GM21529 (cell line): Measurements from ENCODE around the gene CHST11.
A peak's percentile ranks its signal among the peaks of the same experiment; 100 is the strongest.

Experiments used
- ATAC-seq: cut with Tn5 transposase; IDR thresholded peaks from one replicate; pipeline ENCODE4 v1.9.1; 2021; ENCODE audit not compliant: unreplicated experiment

Gene CHST11

DNA sequence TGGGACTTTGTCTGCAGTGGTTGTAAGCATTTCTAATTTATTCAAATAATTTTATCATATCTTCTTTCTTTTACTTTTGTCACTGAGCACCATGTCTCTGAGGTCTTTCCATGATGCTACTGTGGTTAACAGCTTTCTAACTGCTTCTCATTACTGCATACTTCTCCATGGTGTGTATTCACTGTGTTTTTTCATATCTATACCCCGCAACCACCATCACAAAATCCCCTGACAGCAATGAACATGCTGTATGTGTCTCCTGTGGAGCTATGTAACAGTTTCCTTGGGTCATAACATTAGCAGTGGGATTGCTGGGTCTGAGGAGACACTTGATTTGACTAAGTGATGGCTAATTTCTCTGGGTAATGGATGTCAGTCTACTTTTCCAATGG lies 29.2 kb upstream of the CHST11 start:
- no peak for ATAC-seq

DNA sequence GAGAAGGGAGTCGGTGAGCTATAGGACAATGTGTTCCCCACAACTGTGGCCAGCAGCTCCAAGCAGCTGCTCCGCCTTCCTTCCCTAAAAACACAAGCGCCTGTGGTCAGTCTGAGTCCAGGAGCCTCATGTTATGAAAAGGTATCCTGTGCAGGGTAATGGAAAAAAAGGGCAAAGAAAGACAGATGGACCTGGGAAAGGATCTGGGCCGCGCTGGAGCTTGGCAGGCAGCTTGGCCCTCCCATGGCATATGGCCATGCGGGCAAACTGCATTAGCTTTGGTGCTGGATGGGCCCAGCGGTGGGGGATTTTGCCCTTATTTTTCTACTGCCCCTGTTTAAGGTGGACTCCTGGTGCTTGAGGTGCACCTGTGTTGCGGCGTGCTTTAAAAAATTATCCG lies 23.7 kb upstream of the CHST11 start:
- ATAC-seq = no peak

DNA sequence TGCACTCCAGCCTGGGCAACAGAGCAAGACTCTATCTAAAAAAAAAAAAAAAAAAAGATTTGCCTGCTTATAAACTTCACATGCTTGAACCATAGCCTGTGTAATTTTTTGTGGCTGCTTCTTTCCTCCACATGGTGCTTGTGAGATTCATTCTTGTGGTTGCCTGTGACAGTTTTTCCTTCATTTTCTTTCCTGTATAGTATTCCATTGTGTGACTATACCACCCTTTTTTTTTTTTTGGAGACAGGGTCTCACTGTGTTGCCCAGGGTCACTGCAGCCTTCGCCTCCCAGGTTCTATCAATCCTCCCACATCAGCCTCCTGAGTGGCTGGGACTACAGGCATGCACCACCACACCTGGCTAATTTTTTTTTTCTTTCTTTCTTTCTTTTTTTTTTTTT lies 22.6 kb upstream of the CHST11 start:
- no peak for ATAC-seq

DNA sequence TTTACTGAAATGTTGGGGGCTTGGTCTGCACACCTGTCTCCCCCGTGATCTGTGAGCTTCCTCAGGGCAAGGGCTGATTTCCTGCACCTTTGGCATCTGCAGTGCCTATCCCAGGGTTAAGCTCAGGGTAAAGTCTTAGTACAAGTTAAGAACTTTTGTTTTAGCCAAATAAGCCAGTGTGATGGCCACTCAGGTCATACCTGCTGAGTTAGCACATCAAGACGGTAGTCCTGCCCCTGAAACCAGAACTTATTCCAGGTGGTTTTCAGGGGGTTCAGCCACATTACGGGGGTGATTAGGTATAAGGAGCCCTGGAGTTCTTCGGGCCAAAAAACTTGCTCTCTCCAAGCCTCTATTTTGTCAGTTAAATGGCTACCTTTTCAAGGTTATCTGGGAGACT lies 21.6 kb upstream of the CHST11 start:
- ATAC-seq = no peak

DNA sequence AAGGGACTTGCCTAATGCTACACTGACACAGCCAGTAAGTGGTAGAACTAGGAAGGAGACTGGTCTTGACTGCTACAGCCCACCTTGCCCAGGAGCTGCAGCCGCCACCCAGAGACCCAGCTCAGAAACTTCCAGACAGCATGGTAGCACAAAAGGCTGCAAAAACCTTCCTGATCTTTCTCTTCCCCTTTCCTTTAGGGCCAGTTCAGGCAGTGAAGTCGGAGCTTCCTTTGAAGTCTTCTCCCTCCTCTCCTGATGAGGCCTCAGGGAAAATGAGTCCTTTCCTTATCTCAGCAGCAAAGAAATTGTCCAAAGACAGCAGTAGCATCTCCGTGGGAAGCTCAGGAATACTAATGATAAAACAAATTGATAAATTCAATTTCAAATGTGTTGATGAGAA lies 21.0 kb upstream of the CHST11 start:
- ATAC-seq = no peak

DNA sequence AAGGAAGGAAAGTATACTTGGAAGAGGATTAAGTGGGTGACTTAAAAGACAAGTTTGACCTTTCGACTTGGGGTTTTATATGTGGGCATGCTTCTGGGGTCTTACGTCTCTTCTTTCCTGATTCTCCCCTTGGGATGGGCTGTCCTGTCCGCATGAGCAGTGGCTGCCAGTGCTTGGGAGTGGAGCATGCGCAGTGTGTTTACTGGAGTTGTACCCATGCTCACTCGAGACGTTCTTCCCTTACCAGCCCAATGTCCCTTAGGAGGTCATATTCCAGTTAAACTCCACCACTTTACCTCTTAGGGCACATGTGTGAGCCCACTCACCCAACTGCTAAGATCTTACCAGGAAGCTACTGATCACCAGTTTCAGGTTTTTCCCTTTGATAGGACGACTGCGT lies 20.0 kb upstream of the CHST11 start:
- ATAC-seq = no peak

DNA sequence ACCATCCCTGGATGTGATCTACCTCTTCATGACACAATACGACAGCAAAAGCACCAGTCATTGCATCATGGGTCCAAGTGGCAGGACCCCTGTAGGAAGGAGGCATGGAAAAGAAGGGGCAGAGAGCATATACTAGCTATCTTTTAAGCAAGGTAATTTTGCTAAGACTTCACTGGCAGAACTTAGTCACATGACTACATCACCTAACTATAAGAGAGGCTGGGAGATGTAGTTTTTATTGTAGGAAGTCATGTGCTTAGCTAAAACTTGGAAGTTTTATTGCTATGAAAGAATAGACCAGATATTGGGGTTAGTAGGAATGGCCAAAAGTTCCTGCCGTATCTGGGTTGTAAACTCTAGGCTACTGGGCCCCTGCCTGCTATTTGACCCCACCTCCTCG lies 18.6 kb upstream of the CHST11 start:
- no peak for ATAC-seq

DNA sequence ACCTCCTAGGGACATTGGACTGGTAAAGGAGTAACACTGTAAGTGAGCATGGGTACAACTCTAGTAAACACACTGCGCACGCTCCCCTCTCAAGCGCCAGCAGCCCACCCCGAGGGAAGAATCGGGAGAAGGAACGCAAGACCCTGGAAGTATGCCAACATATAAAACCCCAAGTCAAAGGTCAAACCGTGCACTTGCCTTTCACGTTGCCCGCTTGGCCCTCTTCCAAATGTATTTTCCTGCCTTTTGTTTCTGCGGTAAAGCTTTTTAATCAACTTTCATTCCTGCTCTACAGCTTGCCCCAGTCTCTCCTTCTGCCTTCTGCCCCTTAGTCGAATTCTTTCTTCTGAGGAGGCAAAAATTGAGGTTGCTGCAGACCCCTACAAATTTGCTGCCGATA lies 17.6 kb upstream of the CHST11 start:
- ATAC-seq = no peak

DNA sequence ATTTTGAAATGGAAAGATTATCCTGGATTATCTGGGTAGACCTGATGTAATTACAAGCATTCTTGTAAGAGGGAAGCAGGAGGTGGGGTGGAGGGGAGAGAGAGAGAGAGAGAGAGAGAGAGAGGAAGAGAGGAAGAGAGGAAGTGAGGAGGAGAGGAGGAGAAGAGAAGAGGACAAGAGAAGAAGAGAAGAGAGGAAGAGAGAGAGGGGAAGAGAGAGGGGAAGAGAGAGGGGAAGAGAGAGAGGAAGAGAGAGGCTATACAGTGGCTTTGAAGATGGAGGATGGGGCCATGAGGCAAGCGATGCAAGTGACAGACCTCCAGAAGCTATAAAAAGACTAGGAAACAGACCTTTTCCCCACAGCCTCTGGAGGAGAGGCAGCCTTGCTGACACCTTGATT lies 13.7 kb upstream of the CHST11 start:
- ATAC-seq = no peak

DNA sequence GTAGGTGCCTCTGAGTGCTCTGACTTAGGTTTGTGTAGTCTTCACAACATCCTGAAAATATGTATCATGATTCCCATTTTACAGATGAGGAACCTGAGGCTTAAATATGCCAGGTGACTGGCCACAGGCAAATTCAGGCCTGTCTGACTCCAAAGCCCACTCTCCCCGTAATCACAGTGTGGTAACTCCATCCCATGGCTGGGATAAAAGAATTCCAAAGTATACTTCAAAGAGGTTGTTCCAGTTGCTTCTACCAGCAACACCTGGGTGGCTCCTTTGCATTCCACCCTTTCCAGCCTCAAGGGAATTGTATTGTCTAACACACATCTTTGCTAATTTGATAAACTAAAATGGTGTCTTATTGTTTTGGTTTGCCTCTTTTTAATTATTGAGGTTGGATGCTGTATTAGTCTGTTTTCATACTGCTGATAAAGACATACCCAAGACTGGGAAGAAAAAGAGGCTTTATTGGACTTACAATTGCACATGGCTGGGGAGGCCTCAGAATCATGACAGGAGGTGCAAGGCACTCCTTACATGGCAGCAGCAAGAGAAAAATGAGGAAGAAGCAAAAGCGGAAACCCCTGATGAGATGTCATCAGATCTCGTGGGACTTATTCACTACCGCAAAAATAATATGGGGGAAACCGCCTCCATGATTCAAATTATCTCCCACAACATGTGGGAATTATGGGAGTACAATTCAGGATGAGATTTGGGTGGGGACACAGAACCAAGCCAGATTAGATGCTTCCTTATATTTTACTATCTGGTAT lies 9.9 kb upstream of the CHST11 start:
- no peak for ATAC-seq

DNA sequence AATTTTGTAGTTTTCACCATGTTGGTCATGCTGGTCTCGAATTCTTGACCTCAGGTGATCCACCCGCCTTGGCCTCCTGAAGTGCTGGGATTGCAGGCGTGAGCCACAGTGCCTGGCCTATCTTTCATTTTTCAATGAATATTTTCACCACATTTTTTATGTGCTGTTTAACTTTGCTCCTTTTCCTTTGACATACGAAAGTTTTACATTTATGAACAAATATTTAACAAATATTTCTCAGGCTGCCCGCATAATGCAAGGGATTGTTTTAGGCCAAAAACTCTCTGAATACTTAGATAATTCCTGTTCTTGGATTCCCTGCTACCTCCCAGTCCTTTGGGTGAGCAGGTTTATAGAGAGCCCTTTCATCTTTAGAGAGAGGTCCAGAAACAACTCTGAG lies 8.7 kb upstream of the CHST11 start:
- ATAC-seq = no peak

DNA sequence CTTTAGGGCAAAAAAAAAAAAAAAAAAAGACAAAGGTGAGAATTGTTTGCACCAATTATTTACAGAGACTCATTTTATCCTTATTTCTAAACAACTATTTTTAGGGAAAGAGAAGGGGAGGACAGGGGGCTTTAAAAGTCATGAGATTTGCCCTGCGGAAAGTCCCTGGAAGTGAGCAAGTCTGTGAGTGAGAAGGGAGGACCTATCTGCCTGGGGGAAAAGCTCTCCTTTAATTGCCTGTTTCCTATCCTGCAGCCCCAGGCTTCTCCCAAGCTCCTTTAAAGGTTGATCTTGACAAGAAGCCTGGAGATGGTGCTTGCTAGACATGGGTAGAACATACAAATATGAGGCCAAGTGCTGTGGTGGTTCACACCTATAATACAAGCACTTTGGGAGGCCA lies 8.3 kb upstream of the CHST11 start:
- no peak for ATAC-seq

DNA sequence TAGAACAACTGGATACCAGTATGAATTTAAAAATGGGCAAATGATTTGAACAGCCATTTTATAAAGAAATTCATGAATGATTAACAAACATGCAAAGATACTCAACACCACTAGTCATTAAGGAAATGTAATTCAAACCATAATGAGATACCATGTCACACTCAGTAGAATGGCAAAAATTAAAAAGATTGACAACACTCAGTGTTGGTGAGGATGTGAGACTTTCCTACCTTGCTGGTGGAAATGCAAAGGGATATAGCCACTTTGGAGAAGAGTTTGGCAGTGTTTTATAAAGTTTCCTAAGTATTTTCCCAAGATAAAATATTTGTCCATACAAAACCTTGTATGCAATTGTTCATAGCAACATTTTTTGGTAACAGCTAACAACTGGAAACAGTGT lies 6.0 kb upstream of the CHST11 start:
- ATAC-seq = no peak

DNA sequence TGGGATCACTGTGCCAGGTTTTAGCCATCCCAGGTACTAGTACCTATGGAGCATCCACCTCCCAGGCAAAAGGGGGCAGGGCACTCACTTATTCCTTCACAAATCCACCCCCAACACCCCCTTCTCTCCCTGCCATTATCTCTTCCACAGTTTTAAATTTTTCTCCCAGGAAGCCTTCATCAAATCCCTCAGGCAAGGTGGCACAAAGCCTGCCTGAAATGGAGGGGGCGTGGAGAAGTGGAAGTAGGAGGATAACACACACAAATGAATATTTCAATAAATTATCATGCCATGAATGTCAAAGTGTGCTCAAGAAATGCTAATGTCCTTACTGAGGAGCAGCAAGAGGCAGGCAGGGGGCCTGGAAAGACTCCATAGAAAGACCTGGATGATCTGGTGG lies 4.7 kb upstream of the CHST11 start:
- ATAC-seq = no peak

DNA sequence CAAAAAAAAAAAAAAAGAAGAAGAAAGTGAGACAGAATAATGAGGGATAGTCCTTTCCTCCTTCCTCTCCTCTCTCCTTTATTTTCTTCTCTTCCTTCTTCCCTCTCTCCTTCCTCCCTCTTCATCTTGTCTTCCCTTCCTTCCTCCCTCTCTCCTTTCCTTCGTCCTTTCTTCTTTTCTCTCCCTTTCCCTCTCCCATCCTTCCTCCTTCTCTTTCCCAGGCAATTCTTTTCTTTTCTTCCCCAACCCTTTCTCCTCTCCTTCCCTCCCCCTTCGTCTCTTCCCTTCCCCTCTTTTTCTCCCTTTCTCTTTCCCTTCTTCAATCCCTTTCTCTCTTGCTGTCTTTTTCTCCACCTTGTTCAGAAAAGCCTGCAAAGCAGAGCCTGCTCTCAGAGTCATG lies 3.6 kb upstream of the CHST11 start:
- no peak for ATAC-seq

DNA sequence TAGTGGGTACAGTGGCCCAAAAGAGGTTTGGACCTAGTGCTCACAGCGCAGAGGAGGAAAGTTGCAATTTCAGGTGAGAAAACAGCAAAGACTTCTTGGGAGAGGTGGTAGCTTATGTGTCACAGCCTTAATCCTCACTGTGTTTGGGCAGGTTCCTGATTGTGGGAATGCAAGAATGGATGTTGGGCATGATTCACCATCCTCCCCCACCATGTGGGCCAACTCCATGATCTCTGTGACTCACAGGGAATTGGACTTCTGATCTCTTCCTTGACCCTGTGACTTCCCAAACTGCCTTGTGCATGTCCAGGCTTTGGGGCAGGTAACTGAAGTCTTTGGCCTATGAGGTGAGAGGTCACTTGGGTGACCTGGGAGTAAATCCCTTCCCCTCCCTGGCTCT lies 1.8 kb upstream of the CHST11 start:
- ATAC-seq = no peak

DNA sequence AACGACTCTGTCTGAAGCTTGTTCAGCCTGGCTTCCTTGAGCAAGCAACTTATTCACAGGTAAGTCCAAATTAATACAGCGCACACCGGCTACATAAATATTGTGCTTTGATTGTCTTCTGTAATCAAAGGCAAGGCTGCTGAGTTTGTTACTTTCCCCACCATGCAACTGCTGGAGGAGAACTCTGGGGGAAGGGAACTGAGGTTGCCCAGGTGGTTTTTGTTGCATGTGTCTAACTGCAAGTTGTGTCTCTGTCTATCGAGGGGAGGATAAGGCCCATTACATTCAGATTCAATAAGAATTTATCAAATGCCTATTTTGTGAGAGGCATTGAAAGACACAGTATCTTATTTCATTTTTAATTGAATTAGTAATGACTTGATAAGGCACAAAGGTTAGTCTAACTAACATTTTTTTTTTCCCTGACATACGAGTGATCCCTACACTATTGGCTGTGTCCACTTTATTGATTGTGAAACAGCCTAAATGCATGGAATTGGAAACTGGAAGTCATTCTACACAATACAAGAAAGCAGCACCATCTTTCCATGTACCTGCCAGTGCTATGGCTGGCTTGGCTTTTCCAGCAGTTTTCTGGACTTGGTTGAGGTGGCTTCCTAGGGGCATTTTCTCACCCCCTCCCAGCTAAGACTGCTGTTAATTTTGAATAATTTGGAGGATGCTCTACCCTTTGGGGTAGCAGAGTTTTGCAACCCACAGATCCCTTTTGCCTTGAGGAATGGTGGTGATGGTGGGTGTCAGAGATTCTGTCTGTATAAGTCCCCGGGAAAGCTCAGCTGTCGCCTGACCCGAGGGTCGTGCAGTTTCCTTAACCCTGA lies 951 bp upstream of the CHST11 start:
- no peak for ATAC-seq

DNA sequence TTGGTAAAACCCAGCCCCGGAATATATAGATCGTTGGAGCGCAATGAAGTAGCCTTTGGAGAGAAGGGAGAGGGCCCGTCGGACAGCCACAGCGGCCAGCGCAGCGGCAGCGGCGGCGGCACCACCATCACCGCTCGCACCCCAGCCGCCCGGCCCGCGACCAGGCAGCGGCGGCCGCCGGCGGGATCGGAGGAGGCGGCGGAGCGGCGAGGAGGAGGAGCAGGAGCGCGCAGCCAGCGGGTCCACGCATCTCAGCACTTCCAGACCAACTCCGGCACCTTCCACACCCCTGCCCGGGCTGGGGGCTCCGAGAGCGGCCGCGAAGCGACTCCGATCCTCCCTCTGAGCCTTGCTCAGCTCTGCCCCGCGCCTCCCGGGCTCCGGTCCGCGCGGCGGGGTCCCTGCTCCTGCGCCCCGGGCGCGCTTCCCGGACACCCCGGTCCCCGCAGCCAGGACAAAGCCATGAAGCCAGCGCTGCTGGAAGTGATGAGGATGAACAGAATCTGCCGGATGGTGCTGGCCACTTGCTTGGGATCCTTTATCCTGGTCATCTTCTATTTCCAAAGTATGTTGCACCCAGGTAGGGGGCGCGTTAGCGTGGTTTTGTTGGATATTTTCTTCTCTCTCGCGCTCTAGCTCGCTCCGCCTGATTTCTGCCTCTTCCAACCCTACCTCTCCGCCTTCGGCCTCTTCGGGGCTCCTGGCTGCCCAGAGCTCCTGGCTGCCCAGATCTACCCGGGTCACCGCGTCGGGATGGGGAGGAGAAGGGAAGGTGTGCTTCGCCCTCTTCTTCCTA lies 400 bp downstream of the CHST11 start:
- peak; percentile 29 for ATAC-seq

DNA sequence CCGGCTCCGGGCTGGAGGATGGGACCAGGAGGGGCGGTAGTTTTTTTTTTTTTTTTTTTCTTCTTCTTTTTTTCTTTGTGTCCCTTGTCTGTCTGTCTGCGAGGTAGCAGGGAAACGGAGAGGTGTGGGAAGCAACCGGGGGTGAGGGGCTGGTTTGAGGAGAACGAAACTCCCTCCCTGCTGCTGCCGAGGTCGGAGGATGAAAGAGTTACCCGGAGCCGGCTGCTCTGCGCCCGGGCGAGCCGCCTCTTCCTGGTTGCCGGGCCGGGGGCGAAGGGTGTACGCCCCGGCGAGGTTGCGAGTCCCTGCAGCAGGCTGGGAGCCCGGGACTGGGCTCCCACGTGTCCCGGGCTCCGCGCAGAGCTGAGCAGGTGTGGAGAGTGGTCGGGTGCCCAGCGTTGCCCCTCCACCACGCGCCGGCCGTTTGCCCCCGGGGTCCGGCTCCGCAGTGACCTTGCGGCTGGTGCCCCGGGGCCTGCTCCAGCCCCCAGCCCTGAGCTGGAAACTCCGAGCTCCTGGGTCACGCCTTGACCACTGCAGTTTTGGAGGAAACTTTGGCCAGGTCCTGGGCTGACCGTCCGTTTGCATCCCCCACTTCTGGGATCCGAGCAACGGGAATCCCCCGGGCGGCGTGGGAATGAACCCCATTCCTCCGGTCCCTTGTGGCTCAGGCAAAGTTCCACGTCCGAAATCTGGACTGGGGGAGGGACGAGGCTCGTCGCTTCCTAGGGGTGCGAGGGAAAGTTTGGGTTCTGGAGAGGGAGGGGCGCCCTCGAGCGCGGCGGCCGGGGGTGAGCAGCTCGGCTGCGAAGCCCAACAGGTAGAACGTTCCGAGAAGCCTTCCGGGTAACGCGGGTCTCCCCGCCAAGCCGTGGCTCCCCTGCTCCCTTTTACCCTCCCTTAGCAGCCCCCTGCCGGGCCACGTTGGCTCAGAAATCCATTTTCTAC lies 1.3 kb downstream of the CHST11 start:
- no peak for ATAC-seq

DNA sequence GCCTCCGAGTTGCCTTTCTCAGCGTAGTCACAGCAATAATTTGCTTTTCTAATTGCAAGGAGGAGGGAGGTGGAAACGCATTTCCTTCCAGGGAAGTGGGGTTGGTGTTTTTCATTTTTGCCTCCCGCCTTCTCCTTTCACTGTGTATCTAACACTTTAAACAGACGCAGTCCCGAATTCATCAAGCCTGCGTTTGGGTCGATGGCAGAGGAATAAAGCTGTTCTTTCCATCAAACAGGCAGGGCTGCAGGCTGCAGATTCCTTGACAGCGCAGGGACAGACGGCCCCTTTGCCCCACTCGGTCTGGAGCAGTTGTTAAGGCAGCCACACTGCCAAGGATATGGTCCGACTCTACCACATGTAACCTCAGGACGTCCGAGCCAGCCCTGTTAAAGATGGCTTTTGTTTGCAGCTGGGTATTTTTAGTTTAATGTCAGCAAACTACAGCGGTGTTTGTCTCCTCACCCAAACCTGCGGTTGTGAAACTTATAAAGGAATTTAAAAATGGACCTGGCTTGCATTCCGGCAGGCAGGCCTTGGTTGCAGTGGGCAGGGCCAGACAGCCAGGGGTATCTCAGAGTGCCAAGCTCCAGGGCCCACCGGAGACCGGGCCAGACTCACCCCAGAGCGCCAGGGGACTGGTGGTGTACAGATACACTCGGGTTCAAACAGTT lies 2.1 kb downstream of the CHST11 start:
- ATAC-seq = no peak
